ENCODE data around the gene SCYGR6.
"Not testable (repeated sequence)": the region's sequence is repeated elsewhere in the genome, so short reads cannot be mapped to it uniquely, and the experiment has no call there.

SCYGR6 gene

DNA sequence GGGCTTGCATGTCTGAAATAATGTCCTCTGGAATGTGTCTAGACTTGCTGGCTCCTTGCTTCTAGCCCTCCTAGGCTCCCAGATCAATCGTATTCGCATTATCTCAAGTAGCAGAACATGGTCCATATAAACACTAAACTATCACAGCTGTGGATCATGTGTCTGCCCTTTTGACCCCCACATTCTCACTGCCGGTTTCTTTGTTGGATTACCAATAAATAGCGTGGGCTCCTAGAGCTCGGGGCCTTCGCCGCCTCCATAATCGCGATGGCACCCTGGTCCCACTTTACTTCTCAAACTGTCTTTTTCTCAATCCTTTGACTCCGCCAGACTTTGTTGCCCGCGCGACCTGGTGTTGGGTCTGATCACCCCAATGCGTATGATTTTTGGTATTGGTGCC lies 14.8 kb upstream of the SCYGR6 start:
- no peaks in the 10 kb centered on the region for H3K36me3 Mint-ChIP-seq
- no peak overlapping the region for H3K27ac Mint-ChIP-seq
- H3K4me1 Mint-ChIP-seq: no peaks in the 10 kb centered on the region
- H3K27me3 Mint-ChIP-seq: peaks cover 2% of the 10 kb centered on the region
- ATAC-seq (ENCODE audit: low read depth): no peak
- no peak overlapping the region for H3K4me3 Mint-ChIP-seq
- H3K9me3 Mint-ChIP-seq: no peaks in the 10 kb centered on the region
- no peak for DNase-seq (ENCODE audit: low spot score in 2 of 2)

DNA sequence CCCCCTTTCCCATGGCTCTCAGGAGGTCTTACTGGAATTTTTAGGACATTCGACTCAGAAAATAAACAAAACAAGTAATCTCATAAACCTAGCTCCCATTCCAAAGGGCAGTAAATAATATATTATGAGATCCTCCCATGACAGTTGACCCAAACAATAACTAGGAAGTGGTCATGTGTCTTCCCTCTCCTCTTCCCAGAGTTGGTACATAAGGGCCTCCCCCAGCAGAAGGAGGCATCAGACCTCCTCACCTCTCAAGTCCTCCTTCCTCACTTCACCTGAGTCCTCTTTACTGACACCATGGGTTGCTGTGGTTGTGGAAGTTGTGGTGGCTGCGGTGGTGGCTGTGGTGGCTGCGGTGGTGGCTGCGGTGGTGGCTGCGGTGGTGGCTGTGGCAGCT lies 3.5 kb upstream of the SCYGR6 start, which contains the start of gene SCYGR7:
Gene SCYGR7, plus strand, starts transcription at position 301 of the 400 bp plus-strand sequence. Its CDS starts 0 bp downstream, at position 301.
- Mint-ChIP-seq H3K4me1 (no peaks in the 10 kb centered on the region), H3K4me3 (no peak within 1 kb of the TSS), H3K9me3 (no peaks in the 10 kb centered on the region), H3K36me3 (no peaks in the 10 kb centered on the region), H3K27me3 (peaks cover 1% of the 10 kb centered on the region), H3K27ac (no peak within 1 kb of the TSS)
- no peak for ATAC-seq (ENCODE audit: low read depth)
- DNase-seq (ENCODE audit: low spot score in 2 of 2): no peak

DNA sequence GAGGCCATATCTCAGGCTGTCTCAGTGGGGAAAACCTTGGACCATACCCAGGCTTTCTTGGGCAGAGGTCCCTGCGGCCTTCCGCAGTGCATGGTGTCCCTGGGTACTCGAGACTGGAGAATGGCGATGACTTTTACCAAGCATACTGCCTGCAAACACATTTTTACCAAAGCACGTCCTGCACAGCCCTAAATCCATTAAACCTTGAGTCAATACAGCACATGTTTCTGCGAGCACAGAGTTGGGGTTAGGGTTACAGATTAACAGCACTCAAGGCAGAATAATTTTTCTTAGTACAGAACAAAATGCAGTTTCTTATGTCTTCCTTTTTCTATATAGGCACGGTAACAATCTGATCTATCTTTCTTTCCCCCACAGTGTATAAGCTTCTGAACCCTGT lies 1.7 kb downstream of the SCYGR6 start:
- DNase-seq (ENCODE audit: low spot score in 2 of 2); H3K4me3 Mint-ChIP-seq; H3K27ac Mint-ChIP-seq; ATAC-seq (ENCODE audit: low read depth); H3K27me3 Mint-ChIP-seq; H3K9me3 Mint-ChIP-seq; H3K4me1 Mint-ChIP-seq; H3K36me3 Mint-ChIP-seq: not testable (repeated sequence)

DNA sequence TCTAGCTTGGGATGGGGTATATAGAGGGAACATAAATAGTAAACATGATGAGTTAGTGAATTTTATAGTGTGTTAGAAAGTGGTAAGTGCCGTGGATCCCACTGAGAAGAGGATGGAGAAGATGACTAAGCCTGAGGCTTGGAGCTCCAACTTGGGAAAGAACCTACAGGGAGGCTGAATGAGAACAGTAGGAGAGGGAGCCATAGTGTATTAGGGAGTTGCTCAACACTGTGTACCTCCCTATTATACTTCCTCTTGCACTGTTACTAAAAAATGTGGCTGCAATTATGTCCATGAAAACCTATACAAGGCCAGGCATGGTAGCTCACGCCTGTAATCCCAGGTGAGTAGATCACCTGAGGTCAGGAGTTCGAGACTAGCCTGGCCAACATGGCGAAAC lies 3.9 kb downstream of the SCYGR6 start:
- DNase-seq (ENCODE audit: low spot score in 2 of 2) (no peak), ATAC-seq (ENCODE audit: low read depth) (no peak)
- Mint-ChIP-seq H3K4me3 (no peak overlapping the region), H3K9me3 (no peaks in the 10 kb centered on the region), H3K36me3 (no peaks in the 10 kb centered on the region), H3K27me3 (peaks cover 5% of the 10 kb centered on the region), H3K27ac (no peak overlapping the region), H3K4me1 (no peaks in the 10 kb centered on the region)

DNA sequence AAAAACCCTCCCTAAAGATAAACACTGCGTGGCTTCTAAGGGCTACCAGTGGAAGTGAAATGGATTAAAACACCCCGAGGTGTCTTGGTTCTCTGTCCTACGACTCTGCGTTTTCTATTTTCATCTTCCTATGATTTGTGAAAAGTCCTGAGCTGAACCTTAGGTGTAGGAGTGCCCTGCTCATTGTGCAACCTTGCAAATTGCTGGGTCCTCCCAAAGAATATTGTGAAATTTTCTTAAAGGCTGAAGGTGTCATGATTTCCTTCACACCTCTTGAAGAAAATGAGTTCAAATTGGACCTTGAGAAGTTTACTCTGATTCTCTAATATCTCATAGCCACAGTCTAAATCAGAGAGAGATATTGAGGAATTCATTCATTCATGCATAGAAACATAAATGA lies 4.9 kb downstream of the SCYGR6 start:
- H3K27me3 Mint-ChIP-seq: peaks cover 5% of the 10 kb centered on the region
- no peak overlapping the region for H3K4me3 Mint-ChIP-seq
- ATAC-seq (ENCODE audit: low read depth) (no peak), DNase-seq (ENCODE audit: low spot score in 2 of 2) (no peak)
- H3K4me1 Mint-ChIP-seq: no peaks in the 10 kb centered on the region
- no peaks in the 10 kb centered on the region for H3K9me3 Mint-ChIP-seq
- no peak overlapping the region for H3K27ac Mint-ChIP-seq
- no peaks in the 10 kb centered on the region for H3K36me3 Mint-ChIP-seq

DNA sequence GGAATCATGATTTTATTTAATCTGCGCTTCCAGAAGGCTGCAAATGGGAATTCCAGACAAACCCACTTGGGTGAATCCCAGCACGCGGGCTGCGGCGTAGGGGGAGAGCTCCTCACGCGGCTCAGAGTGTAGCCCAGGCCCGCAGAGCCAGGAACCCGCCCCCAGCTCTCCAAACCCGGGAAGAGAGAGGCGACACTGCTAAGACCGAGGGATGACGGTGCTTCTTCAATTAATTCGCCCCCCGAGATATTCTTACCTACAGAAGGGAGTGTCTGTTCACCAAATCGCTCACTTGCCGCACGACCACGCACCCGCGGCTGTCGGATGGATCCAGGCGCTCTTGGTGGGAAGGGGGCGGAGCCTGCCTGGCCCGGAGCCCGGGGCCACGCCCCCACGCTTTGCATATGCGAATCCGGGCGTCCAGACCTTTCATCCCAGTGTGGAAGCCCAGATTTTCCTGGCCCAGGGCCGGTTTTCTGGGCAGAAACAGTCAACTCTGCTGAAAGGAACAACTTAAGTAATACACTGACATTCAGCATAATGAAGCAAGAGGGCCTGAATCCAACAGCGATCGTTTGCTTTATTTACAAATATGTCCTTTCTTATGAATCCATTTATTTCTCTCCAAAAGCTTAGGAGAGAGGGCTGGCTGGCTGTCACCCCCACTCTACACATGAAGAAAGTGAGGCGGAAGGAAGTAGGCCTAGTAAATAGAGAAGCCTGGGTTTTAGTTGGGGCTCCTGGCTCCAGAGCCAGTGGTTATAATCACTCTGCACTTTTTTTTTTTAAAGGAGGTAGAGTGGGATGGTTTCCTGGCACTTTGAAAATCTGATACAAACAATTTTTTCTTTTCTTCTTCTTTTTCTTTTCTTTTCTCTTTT lies 6.6 kb downstream of the SCYGR6 start, which contains the start of gene SLC19A3:
Gene SLC19A3, minus strand, starts transcription at position 342 of the 881 bp plus-strand sequence. CDS start 15,710 bp downstream, outside the sequence.
- DNase-seq (ENCODE audit: low spot score in 2 of 2) (no peak), ATAC-seq (ENCODE audit: low read depth) (no peak)
- no peak within 1 kb of the TSS for H3K27ac Mint-ChIP-seq

DNA sequence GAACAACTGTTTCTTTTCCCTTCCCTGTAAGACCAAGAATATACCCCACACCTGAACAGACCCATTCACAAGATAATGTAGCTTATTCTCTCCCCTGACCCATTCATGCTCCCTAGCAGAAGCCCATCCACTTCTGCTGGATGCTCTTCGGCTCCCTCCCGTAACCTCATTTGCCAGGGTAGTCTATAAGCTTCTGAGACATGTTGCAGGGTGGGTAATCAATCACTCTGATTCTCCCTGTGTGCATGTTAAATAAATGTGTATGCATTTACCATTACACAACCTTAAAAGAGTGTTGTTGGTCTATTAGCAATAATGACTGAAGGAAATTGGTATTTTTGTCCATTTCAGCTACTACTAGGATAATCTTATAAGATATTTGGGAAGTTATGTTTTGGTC lies 8.1 kb downstream of the SCYGR6 start:
- no peak for DNase-seq (ENCODE audit: low spot score in 2 of 2)
- Mint-ChIP-seq H3K36me3 (no peaks in the 10 kb centered on the region), H3K9me3 (no peaks in the 10 kb centered on the region), H3K4me3 (no peak overlapping the region), H3K27me3 (peaks cover 3% of the 10 kb centered on the region), H3K27ac (no peak overlapping the region), H3K4me1 (no peaks in the 10 kb centered on the region)
- ATAC-seq (ENCODE audit: low read depth): no peak

More for the DNA sequence above, 6.6 kb downstream of the SCYGR6 start, which contains the start of gene SLC19A3:
- H3K27me3 Mint-ChIP-seq: peaks cover 5% of the 10 kb centered on the region
- no peaks in the 10 kb centered on the region for H3K9me3 Mint-ChIP-seq
- H3K4me1 Mint-ChIP-seq: no peaks in the 10 kb centered on the region
- H3K36me3 Mint-ChIP-seq: no peaks in the 10 kb centered on the region
- peak within 1 kb of the TSS; percentile 8 for H3K4me3 Mint-ChIP-seq

DNA sequence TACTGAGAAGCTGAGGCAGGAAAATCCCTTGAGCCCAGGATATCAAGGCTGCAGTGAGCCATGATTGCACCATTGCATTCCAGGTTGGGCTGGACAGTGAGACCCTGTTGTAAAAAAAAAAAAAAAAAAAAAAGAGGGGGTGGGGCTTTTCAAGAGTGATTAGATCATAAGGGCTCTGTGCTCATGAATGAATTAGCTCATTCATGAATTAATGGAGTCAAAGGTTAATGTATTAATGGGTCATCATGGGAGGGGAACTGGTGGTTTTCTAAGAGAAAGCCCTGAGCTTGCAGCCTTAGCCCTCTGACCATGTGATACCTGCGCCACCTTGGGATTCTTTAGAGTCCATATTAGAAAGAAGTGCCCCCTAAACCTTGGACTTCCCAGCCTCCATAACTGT lies 11.3 kb downstream of the SCYGR6 start:
- Mint-ChIP-seq H3K9me3 (no peaks in the 10 kb centered on the region), H3K27ac (no peak overlapping the region), H3K36me3 (no peaks in the 10 kb centered on the region), H3K27me3 (peaks cover 2% of the 10 kb centered on the region), H3K4me3 (no peak overlapping the region), H3K4me1 (no peaks in the 10 kb centered on the region)
- ATAC-seq (ENCODE audit: low read depth) (no peak), DNase-seq (ENCODE audit: low spot score in 2 of 2) (no peak)

DNA sequence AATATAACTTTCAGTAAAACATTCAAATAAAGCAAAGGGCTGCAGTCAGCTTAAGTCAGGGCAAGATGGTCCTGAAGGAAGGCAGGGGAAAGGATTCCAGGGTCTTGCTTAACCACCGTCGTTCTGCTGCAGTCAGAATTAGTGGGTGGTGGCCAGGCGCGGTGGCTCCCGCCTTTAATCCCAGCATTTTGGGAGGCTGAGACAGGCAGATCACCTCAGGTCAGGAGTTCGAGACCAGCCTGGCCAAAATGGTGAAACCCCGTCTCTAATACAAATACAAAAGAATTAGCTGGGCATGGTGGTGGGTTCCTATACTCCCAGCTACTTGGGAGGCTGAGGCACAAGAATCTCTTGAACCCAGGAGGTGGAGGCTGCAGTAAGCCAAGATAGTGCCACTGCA lies 13.6 kb downstream of the SCYGR6 start:
- H3K4me3 Mint-ChIP-seq: no peak overlapping the region
- ATAC-seq (ENCODE audit: low read depth) (no peak), DNase-seq (ENCODE audit: low spot score in 2 of 2) (no peak)
- H3K36me3 Mint-ChIP-seq: no peaks in the 10 kb centered on the region
- no peaks in the 10 kb centered on the region for H3K9me3 Mint-ChIP-seq
- H3K27me3 Mint-ChIP-seq: peaks cover 1% of the 10 kb centered on the region
- H3K4me1 Mint-ChIP-seq: no peaks in the 10 kb centered on the region
- H3K27ac Mint-ChIP-seq: no peak overlapping the region

DNA sequence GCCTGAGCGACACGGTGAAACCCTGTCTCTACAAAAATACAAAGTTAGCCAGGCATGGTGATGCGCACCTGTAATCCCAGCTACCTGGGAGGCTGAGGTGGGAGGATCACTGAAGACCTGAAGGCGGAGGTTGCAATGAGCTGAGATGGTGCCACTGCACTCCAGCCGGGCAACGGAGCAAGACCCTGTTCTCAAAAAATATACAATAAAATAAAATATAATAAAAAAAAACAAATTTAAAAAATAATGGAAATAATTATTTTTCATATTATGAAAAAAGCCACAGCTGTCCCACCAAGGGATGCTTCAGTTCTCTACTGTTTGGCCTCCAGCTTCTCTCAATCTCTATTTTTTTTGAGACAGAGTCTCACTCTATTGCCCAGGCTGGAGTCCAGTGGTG lies 17.2 kb downstream of the SCYGR6 start:
- Mint-ChIP-seq H3K27ac (no peak overlapping the region), H3K27me3 (peaks cover 6% of the 10 kb centered on the region), H3K4me1 (no peaks in the 10 kb centered on the region), H3K36me3 (no peaks in the 10 kb centered on the region), H3K9me3 (no peaks in the 10 kb centered on the region), H3K4me3 (no peak overlapping the region)
- DNase-seq (ENCODE audit: low spot score in 2 of 2): no peak
- no peak for ATAC-seq (ENCODE audit: low read depth)

DNA sequence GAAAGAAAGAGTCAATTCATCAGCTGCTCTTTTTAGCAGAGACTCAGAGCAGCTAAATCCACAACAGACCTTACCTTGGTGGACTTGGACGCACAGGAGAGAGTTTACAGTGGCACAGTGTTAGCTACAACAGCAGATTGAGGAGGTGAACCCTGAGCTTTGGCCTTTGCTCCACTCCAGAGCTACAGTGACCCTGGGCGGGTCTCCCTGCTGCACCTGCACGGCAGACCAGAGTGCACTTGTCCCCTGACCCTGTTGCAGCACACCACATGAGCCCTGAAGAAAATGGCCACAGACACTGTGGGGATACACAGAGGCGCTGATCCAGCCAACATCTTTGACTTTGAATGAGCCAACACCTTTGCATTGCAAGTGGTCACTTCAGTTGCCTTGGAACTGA lies 17.7 kb downstream of the SCYGR6 start:
- ATAC-seq (ENCODE audit: low read depth) (no peak), DNase-seq (ENCODE audit: low spot score in 2 of 2) (no peak)
- Mint-ChIP-seq H3K36me3 (peaks cover 1% of the 10 kb centered on the region), H3K9me3 (no peaks in the 10 kb centered on the region), H3K27ac (no peak overlapping the region), H3K4me3 (no peak overlapping the region), H3K4me1 (no peaks in the 10 kb centered on the region), H3K27me3 (peaks cover 6% of the 10 kb centered on the region)

DNA sequence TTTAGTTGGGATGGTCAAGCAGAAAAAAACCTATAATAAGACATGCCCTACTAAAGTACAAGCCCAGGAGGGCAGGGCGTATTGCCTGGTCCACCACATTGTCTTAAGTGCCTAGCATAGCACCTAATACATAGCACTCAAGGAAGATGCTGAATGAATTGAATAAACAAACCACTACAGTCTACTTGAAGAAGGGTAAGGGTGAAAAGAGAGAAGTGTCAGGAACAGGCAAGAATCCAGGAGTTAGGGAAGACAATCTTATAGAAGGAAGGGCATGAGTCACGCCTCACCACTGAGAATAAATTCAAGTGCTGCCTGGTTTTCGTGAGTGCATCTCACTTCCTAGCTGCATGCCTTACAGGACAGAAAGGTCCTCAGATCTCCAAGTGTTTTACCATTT lies 20.6 kb downstream of the SCYGR6 start:
- Mint-ChIP-seq H3K27ac (no peak overlapping the region), H3K36me3 (peaks cover 1% of the 10 kb centered on the region), H3K27me3 (peaks cover 10% of the 10 kb centered on the region), H3K4me3 (no peak overlapping the region), H3K9me3 (no peaks in the 10 kb centered on the region), H3K4me1 (no peaks in the 10 kb centered on the region)
- DNase-seq (ENCODE audit: low spot score in 2 of 2): no peak
- no peak for ATAC-seq (ENCODE audit: low read depth)

DNA sequence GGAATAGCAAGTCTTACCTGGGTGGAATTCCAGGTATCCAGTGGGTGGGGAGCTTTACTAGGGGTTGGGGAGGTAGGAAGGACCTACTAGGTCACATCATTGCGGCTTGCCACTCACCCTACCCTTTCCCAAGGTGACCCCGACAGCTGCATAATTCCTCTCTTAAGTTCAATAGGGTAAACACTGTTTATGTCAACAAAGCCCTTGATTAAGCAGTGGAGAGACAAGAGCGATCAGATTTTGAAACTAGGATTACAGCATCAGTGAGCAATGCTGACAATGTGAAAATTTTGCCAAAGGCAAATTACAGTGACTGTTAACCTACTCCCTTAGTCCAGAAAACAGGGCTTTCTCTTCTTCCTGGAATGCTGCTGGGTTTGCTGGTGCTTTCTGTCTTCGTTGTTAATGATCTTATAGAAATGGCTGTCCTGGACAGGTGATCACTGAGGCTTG lies 21.3 kb downstream of the SCYGR6 start:
- no peaks in the 10 kb centered on the region for H3K4me1 Mint-ChIP-seq
- peaks cover 1% of the 10 kb centered on the region for H3K36me3 Mint-ChIP-seq
- H3K27me3 Mint-ChIP-seq: peaks cover 10% of the 10 kb centered on the region
- H3K4me3 Mint-ChIP-seq: no peak overlapping the region
- DNase-seq (ENCODE audit: low spot score in 2 of 2) (no peak), ATAC-seq (ENCODE audit: low read depth) (no peak)
- no peaks in the 10 kb centered on the region for H3K9me3 Mint-ChIP-seq
- no peak overlapping the region for H3K27ac Mint-ChIP-seq

DNA sequence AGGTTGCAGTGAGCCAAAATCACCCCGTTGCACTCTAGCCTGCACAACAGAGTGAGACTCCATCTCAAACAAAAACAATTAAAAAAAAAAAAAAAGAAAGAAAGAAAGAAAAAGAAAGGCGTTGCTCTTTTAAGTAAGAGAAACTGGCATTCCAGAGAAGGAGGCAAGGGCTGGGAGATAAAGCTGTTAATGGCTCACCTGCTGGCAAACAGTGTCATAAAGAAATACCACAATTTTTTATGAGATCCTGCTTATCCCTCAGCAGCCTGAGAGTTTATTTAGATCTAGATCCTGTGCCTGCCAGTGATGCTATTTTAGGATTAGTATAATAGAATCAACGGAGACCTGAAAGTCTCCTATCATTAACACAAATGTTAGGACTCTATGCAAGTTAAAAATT lies 23.0 kb downstream of the SCYGR6 start:
- H3K27me3 Mint-ChIP-seq: peaks cover 10% of the 10 kb centered on the region
- H3K36me3 Mint-ChIP-seq: peaks cover 1% of the 10 kb centered on the region
- no peak overlapping the region for H3K27ac Mint-ChIP-seq
- H3K9me3 Mint-ChIP-seq: no peaks in the 10 kb centered on the region
- no peak overlapping the region for H3K4me3 Mint-ChIP-seq
- DNase-seq (ENCODE audit: low spot score in 2 of 2) (no peak), ATAC-seq (ENCODE audit: low read depth) (no peak)
- H3K4me1 Mint-ChIP-seq: peaks cover under 1% of the 10 kb centered on the region
